A549 (cell line): ENCODE results near the gene CACNA1F.

Source experiments
- FOSL2 ChIP-seq, 2 experiments: fragments of 450-650 bp in 1 of 2; fragments of >200 bp in 1 of 2; sonication (Bioruptor Twin) in 1 of 2; formaldehyde crosslinking; IDR thresholded peaks; 2 replicates each; pipeline versions ENCODE4 v1.5.0 to v1.6.1; 2016 to 2020; ENCODE audit warnings: mild to moderate bottlenecking in 1 of 2, moderate library complexity in 1 of 2
- KDM5A ChIP-seq: fragments of 200-600 bp; sonication (generic); IDR thresholded peaks from 2 replicates; pipeline ENCODE4 v1.6.1; 2016; ENCODE audit warnings: antibody characterized with exemption, mild to moderate bottlenecking
- RARB ChIP-seq: fragments of 250-450 bp; sonication (Bioruptor Pico); IDR thresholded peaks from 2 replicates; pipeline ENCODE4 v1.8.0; 2021; ENCODE audit warnings: mild to moderate bottlenecking, moderate library complexity
- RFX5 ChIP-seq: fragments of 450-650 bp; IDR thresholded peaks from 2 replicates; pipeline ENCODE4 v1.7.1; 2014; ENCODE audit warnings: antibody characterized with exemption, mild to moderate bottlenecking, moderate library complexity
- SREBF2 ChIP-seq: fragments of 450-650 bp; IDR thresholded peaks from 2 replicates; pipeline ENCODE4 v1.6.1; 2014; ENCODE audit warnings: mild to moderate bottlenecking, moderate library complexity
- TF ChIP-seq, protein P1 (sequence below): fragments of >200 bp; sonication (Bioruptor Twin); formaldehyde crosslinking; IDR thresholded peaks from 3 replicates; pipeline ENCODE4 v1.5.1; 2016
- TF ChIP-seq, protein P2 (sequence below): fragments of 200-600 bp; sonication (generic); IDR thresholded peaks from 2 replicates; pipeline ENCODE4 v1.6.1; 2016; ENCODE audit warnings: antibody characterized with exemption, mild to moderate bottlenecking, moderate library complexity

DNA sequence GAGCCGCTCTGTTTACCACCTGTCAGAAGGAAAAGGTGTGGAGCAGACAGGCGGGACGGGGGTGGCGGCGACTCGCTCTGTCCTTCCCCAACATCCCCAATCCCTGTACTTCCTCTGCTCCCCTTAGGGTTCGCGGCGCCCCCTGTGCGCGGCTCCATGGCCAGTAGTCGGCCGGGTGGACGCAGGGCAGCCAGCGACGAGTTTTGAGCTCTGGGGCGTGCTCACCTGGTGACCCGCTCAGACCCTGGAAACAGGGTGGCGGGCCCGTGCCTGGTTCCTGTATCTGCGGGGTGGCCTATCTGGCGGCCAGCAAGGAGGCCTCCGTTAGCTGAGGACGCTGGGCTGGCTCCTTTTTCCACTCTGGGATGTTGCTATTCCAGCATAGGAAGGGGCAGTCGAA lies 75.9 kb downstream of the CACNA1F start:
- TF ChIP-seq, protein P1, sequence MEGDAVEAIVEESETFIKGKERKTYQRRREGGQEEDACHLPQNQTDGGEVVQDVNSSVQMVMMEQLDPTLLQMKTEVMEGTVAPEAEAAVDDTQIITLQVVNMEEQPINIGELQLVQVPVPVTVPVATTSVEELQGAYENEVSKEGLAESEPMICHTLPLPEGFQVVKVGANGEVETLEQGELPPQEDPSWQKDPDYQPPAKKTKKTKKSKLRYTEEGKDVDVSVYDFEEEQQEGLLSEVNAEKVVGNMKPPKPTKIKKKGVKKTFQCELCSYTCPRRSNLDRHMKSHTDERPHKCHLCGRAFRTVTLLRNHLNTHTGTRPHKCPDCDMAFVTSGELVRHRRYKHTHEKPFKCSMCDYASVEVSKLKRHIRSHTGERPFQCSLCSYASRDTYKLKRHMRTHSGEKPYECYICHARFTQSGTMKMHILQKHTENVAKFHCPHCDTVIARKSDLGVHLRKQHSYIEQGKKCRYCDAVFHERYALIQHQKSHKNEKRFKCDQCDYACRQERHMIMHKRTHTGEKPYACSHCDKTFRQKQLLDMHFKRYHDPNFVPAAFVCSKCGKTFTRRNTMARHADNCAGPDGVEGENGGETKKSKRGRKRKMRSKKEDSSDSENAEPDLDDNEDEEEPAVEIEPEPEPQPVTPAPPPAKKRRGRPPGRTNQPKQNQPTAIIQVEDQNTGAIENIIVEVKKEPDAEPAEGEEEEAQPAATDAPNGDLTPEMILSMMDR = no peak
- TF ChIP-seq RARB (CRISPR knock-in tag) = no peak
- no peak for TF ChIP-seq RFX5
- TF ChIP-seq KDM5A = no peak
- no peak for TF ChIP-seq FOSL2 (IDR thresholded peaks at IDR 0.05)
- no peak for TF ChIP-seq FOSL2 (CRISPR knock-in tag; IDR thresholded peaks at IDR 0.05)
- TF ChIP-seq, protein P2, sequence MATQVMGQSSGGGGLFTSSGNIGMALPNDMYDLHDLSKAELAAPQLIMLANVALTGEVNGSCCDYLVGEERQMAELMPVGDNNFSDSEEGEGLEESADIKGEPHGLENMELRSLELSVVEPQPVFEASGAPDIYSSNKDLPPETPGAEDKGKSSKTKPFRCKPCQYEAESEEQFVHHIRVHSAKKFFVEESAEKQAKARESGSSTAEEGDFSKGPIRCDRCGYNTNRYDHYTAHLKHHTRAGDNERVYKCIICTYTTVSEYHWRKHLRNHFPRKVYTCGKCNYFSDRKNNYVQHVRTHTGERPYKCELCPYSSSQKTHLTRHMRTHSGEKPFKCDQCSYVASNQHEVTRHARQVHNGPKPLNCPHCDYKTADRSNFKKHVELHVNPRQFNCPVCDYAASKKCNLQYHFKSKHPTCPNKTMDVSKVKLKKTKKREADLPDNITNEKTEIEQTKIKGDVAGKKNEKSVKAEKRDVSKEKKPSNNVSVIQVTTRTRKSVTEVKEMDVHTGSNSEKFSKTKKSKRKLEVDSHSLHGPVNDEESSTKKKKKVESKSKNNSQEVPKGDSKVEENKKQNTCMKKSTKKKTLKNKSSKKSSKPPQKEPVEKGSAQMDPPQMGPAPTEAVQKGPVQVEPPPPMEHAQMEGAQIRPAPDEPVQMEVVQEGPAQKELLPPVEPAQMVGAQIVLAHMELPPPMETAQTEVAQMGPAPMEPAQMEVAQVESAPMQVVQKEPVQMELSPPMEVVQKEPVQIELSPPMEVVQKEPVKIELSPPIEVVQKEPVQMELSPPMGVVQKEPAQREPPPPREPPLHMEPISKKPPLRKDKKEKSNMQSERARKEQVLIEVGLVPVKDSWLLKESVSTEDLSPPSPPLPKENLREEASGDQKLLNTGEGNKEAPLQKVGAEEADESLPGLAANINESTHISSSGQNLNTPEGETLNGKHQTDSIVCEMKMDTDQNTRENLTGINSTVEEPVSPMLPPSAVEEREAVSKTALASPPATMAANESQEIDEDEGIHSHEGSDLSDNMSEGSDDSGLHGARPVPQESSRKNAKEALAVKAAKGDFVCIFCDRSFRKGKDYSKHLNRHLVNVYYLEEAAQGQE = no peak
- no peak for TF ChIP-seq SREBF2
